ENCODE data around the gene PTPRD.

GRCh38 chr9:10008101-10008799, 604.6 kb downstream of the PTPRD start:
- TF ChIP-seq CTCF (IDR thresholded peaks at IDR 0.05) (no peak), POLR2A (IDR thresholded peaks at IDR 0.05) (no peak)
